T-helper 2 cell treated with Interferon-gamma antibody and Interleukin-4, amounts not matched to agents 100 ng/mL and 5 ng/mL, for 36 hours (primary cell): ENCODE results near the gene ST6GAL1. TPM values are rescaled to one million over a fixed set of nuclear protein-coding genes. Genes with fewer than 3 reads are reported as not detected.
"Not testable (repeated sequence)": the region's sequence is repeated elsewhere in the genome, so short reads cannot be mapped to it uniquely, and the experiment has no call there.

ENCODE experiments used
- intact Hi-C: fragments of 100-400 bp; cut with micrococcal nuclease; formaldehyde crosslinking; loops from one replicate; pipeline ENCODE4 v1.15.1; 2023
- total RNA-seq: library from RNA; stranded (reverse); gene quantifications from 2 replicates; pipeline ENCODE4 v1.2.3, GENCODE V29; 2022

The ST6GAL1 gene
- total RNA-seq, 1 donor from 2014 or later = 113 TPM

DNA sequence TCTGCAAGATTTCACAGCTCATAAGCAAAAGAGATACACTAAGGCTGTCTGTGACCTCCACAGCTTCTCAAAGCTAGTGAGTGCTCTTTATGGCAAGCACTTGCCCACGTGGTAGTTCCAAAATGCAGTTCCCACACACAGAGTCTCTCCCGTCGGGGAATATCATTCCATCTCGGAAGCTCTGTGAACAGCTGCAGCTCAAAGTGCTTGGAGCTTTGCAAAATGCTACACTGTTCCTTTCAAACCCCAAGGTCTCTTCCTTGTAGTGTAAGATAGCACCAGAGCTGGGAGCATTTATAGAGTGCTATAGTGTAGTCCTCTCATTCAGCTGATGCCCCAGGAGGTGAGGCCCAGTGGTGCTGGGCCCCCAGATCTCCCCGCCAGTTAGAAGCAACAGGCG is 36.1 kb downstream of the ST6GAL1 start:
- intact Hi-C loops = no loop called here

DNA sequence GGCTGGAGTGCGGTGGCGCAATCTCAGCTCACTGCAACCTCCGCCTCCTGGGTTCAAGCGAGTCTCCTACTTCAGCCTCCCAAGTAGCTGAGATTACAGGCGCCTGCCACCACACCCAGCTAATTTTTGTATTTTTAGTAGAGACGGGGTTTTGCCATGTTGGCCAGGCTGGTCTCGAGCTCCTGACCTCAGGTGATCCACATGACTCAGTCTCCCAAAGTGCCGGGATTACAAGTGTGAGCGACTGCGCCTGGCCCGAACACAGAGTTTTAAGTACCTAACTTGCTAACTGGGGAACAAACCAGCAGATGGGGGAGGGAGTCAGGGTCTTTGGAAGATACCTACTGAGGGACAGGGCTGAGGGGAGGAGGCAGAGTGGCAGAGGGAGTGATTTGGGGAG is 36.9 kb downstream of the ST6GAL1 start:
- intact Hi-C loops = not testable (repeated sequence)

DNA sequence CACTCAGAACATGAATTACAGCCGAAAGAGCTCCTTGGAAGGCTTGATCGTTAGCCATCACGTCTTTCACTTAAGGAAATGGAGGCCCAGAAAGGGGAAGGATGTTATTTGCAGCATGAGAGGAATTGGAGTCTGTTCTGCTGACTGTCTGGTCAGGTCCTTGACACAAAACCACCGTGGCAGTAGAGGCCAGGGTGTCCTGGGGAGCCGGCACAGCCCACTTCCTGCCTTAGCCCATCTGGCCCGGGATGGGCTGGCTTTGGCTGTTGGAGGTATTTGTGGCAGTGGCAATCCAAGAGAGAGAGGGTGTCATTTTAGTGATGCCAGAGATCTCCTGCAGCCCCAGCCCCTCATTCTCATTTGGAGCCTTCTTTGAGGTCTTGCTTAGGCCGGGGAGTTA is 37.4 kb downstream of the ST6GAL1 start:
- intact Hi-C loops = no loop called here

DNA sequence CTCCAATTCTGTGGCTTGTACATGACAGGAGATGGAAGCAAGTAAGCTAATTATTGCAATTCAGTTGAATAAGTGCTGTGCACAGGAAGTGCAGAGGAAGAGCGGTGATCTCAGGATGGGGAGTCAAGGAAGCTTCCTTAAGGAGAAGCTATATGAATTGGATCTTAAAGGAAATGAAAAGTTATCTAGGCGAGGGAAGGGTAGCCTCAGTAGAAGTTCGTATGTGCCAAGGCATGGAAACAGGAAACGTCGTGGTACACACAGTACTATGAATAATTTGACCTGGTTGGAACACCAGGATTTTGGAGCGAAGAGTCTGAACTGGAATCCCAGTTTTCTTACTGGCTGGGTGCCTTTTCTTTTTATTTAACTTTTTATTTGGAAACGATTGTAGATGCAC is 39.3 kb downstream of the ST6GAL1 start:
- intact Hi-C loops = no loop called here

DNA sequence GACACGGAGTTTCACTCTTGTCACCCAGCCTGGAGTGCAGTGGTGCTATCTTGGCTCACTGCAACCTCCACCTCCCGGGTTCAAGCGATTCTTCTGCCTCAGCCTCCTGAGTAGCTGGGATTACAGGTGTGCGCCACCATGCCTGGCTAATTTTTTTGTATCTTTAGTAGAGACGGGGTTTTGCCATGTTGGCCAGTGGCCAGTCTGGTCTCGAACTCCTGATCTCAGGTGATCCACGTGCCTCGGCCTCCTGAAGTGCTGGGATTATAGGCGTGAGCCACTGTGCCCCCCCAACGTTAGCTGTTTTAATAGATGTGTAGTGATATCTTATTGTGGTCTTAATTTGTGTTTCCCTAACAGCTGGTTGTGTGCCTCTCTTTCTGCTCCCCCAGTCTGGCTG is 40.8 kb downstream of the ST6GAL1 start:
- intact Hi-C loops = not testable (repeated sequence)

DNA sequence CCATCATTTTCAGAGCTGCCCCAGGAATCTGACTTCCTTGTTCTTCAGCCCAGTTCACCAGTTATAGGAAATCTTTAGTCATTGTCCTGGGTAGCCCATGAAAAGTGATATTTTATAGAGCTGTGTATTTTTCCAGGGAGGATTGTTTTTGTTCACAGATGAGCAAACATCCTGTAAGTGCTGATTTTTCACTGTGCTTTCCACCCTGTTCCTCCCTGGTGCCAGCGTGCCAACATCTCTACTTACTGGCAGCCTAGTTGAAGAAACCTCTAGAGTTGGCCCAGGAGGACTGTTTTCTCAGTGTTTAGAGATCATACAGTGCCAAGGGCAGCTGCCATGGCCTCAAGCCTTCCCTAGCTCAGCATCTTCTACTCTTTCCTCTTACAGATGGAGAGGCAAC is 41.3 kb downstream of the ST6GAL1 start:
- intact Hi-C loops = no loop called here

DNA sequence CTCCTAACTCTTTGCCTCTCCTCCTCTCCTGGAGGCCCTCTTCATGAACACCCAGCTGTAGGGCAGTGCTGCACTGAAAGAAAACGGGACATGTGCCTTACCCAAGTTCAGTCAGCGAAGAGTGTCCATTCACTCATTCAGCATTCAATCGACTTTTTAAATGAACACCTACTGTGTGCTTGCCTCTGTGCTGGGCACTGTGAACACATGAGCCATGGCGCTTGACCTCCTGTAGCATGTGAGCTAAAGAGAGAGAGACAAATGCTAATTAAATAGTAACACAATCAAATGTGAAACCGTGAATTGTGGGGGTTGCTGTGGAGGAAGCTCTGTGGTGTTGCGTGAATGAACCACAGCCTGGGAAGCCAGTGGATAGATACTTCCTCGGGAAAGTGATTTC is 43.4 kb downstream of the ST6GAL1 start:
- intact Hi-C loops = no loop called here

DNA sequence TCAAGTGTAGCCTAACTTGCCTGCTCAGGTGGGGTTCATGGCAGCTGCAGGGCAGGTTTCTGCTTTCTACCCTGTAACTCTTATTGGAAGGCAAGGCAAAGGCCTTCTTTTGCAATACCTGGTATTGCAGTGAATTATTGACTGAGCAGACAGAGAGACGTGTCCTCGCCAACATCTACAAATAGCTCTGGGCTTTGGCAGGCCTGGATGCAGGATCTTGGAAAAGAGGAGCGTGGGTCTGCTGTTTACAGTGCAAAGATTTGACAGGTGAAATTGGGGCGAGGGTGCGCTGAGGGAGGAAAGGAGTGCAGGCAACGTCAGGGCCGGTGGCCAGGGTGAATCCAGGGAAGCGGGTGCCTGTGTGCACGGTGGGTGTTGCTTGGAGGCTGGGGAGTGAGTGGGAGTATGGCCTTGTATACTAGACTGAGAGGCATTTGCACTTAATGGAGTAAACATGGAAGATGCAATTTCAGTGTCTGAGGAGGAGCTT is 44.5 kb downstream of the ST6GAL1 start:
- intact Hi-C loops = no loop called here

DNA sequence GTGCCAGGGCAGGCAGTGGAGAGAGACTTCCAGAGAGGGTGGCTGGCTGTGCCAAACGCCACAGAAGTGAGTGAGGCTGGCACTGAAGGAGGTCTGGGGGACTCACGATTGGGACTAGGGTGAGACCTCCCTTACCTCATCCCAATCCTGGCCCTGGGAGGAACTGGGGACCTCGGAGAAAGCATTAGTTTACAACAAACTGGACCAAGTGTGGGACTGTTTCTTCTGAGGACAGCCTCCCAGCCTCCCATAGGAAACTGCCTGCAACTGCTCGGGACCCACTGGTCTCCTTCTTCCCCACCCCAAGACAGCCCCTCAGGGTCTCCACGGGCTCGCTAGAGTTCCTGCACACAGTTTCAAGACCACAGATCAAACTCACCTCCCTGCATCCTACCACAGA is 45.4 kb downstream of the ST6GAL1 start:
- intact Hi-C loops = no loop called here

DNA sequence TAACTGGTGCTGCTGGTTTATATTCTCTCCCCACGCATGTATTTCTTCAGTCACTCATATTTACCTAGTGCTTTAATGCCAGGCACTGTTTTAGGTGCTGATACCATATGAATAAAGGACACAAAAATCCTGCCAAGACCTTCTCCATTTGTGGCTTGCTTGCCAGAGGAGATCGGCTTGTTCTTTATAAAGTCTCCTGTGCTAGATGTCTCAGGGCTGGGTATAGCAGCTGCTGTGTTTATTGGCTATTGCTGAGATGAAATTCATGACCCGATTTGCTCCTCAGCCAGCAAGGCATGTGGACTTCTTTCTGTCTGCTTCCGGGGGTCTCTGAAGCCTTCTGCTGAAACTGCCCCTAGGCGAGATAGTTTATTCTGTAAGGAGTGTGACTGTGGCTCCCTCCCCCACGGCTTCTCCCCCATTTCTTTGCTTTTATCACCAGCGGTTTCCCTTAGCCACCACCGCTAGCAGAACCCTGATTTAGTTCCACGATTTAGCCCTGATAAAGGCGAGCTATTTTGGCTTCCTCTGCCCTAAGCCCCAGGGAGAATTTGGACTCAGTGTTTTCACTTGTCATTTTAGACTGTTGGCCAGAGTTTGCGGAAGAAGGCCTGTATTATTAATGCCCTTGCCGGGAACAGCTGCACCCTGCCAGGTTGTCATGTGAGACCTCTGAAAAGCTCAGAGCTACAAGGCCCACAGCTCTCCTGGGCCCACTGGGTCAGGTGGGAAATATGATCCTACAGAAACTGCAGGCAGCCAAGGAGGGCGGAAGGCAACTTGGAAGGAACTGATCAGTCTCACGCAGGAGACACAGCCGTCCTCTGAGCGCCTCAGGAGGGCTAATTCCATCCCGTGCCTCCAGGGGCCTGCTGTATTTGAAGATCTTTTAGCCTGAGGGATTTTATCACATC is 46.8 kb downstream of the ST6GAL1 start:
- intact Hi-C loops = no loop called here

DNA sequence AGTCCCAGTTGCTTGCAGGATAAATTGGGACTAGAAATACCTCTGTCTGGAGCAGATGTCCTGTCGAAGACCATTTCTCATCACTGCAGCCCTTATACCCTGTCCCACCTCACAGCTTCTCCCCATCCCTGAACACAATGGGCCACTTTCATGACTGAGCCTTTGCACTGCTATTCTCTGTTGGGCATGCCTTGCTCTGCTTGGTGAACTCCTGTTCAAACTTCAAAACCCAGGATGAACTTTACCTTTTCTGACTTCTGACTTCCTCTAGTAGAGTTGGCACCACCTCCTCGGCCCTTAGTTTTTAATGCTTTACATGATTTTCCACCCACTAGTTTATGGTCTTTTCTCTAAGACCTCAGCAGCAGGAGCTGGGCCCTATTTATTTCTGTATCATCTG is 48.4 kb downstream of the ST6GAL1 start:
- intact Hi-C loops = no loop called here

DNA sequence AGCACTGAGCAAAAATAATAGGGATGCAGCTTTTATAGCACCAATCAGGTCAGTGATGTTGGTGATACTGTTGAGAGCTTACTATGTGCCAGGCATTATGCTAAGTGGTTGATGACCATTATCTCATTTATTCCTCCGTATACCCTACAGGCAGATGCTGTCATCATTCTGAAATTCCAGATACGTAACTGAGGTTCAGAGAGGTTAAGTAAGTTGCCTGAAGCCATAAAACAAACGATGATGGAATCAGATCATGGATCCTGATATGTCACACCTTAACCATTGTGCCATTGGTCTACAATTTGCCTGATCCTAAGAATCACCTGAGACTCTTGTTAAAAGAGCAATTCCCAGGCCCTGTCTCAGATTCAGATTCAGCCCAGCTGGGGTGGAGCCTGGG is 49.5 kb downstream of the ST6GAL1 start:
- intact Hi-C loops = no loop called here

DNA sequence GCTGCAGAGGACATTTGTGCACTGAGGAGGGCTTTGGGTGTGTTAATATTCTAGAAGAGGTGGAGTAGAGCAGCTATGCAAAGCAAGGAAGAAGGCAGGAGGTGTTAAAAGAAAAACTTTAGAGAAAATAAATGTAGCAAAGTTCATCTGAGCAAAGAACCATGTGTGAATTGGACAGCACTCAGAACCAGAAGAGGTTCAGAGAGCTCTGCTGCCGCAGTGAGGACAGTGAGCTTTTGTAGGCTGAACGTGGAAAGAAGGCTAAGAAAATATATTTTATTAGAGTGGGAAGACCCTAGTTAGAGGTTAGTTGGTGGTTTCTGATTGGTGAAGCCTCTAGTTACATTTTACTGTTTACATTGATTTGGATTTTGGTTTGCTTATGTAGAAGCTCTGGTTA is 50.7 kb downstream of the ST6GAL1 start:
- intact Hi-C loops = no loop called here

DNA sequence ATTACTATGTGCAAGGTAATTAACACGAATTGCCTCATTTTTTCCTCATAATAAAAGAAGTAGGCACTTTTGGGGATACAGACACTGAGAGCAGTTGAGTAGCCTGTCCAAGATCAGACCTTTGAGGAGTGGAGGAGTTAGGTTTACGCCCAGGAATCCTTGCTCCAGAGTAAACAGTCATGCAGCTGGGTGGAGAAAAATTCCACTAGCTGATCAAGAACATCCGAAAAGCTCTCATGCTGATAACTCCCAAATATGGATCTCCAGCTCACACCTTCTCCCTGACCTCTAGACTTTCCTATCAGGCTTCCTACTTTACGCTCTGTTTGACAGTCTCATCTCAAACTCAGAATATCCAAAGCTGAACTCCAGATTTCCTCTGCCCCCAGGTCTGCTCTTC is 53.3 kb downstream of the ST6GAL1 start:
- intact Hi-C loops = no loop called here

DNA sequence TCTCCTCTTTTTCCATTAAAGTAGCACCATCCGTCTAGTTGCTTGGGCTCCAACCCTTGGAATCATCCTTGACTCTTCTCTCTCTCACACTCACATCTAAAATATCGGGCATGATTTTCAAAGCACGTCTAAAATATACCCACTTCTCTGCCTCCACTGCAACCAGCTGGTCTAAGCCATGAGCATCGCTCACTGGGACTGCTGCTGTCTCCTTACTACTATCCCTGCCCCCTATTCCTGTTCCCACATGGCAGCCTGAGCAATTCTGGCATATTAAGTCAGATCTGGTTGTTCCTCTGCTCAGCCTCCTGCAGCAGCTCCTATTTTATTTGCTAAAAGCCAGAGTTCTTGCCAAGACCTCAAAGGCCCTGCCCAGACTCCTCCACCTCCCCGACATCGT is 53.7 kb downstream of the ST6GAL1 start:
- intact Hi-C loops = no loop called here

DNA sequence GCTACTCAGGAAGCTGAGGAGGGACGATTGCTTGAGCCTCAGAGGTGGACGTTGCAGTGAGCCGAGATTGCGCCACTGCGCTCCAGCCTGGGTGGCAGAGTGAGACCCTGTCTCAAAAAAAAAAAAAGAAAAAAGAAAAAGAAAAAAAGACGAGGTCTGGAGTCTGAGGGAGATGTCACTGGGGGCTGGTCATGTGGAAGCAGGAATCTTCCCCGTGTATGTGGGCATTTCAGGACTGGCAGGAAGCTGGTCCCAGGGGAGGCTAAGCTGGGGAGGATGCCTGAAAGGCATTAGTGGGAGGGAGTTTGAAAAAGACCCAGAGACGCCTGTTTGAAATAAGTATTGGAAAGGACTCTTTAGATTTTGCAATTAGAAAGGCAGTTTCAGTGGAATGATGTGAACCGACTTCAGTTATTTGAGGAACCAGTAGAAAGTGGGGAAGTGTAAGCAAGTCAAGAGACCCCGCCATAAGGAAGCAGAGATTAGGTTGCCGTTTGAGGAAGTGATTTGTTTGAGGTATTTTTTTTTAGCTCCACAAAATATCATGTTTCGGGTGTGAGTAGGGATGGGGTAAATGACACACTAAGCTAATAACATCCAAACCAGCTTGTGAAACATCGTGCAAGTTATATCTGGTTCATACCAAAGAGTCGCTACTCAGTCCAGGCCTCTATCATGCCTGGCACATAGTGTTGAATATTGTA is 55.5 kb downstream of the ST6GAL1 start:
- intact Hi-C loops = no loop called here

DNA sequence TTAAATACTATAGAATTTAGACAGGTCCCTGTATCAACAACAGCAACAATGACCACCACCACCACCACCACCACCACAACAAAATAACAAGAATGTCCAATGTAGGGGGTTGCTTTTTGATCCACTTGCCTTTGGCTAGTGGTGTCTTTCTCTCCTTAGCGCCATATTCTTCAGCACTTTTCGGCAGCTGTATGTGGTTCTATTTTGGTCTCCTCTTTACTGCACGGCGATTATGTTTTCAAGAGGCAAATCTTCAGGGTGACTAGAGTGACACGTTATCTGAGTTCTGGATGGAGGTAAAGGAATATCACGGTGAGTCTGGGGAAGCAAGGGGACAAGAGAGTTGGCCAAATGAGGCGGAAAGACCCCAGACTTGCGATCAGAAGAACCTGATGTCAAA is 56.1 kb downstream of the ST6GAL1 start:
- intact Hi-C loops = no loop called here

DNA sequence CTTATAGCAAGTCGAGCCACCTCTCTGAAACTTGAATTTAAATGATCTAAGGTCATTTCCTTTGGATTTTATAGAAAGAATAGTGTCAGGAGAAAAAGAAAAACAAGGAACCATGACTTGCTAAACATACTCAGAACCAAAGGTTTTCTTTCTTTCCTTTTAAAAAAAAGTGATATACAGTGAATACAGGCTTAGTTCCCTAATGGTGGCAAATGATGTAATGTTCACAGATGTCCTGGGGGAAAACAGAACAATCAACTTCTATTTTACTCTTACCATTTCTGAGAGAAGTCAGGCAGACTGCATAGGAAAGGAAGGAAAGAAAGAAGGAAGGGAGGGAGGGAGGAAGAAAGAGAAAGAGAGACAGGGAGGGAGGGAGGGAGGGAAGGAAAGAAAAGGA is 56.5 kb downstream of the ST6GAL1 start:
- intact Hi-C loops = no loop called here

DNA sequence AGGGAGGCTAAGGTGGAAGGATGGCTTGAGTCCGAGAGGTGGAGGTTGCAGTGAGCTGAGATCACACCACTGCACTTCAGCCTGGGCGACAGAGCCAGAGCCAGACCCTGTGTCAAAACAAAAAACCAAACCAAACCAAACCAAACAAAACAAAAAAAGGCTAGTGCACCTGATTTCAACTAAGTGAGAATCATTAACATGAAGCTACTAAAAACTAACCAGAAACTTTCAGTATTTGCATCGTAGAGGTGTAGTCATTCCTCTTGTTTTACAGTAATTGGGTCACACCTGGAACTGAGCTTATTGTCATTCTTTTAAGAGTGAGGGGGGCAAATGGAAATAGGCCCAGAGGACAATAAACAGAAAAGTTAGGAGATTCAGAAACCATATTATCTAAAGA is 58.5 kb downstream of the ST6GAL1 start:
- intact Hi-C loops = no loop called here

DNA sequence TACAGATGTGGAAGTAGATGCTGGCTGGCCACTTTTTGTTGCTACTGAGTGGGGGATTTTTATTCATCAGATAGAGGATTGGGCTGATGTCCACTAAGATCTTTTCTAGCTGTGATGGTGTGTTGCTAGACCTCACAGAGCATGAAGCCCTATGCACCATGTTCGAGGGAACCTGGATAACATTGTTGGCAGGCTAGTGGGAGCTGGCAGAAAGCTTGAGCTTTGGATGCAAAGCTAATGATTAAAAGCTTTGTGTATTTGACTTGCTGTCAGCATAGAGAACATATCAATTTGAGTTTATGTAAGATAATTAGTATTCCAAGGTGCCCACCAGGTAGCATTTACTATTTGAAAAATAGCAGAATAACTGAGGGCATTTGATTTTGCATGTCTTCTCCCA is 59.1 kb downstream of the ST6GAL1 start:
- intact Hi-C loops = no loop called here

DNA sequence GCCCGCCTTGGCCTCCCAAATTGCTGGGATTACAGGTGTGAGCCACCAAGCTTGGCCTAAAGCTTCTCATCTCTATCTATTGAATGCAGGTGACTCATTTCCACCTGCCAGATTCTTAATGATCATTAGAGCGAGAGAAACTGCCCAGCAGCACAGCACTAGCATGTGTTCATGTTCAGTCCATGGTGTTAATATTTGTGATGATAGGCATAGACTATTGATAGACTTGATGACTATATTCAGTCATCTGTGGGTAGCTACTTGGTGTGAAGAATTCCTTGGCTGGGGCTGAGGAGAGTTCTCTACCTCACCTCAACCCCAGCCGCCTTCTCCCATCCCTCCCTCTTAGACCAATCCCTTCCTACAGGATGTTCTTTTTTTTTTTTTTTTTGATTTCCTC is 60.0 kb downstream of the ST6GAL1 start:
- intact Hi-C loops = no loop called here

DNA sequence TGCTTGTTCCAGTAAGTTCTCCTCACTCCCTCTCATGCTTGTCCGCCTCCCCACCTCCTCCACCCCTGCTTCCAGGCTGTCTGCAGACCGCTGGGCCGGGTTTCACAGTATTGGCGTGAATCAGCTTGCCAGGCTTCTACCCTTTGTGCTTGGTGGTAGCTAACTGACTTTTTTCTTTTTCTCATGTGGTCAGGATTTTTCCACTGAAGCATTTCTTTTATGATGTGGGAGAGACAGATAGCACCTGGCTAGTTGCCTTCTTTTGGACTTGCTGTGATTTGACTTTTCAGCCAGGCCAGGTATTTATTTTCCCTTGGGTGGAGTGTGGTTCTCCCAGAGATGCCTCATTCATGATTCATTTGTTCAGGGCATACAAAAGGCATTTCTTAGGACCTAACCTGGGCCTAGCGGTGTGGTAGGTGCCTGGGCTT is 60.6 kb downstream of the ST6GAL1 start:
- intact Hi-C loops = no loop called here

DNA sequence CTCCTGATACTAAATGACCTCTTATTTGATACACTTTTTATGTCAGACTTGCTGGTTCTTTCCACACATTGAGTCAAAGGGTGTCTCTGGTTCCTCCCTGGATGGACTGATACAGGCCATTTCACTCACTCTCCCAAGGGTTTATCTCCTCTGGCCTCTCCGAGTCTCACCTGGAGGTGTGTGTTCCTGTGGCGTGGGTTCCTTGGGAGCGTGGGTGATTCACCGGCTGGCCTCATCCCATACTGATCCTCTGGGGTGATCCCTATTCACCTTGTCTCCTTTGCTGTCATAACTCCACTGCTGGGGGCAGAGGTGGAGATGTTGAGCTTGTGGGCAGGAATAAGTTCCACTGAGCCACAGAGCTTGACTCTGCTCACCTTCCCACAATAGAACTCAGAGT is 61.1 kb downstream of the ST6GAL1 start:
- intact Hi-C loops = no loop called here
